ENCODE data around the gene AGAP3.

GRCh38 chr7:151148319-151149259 lies 62.3 kb downstream of the AGAP3 start:
- no peak for TF ChIP-seq CTCF (conservative IDR thresholded peaks at IDR 0.05; ENCODE audit: low read depth, low read length)
- TF ChIP-seq BHLHE40 (IDR thresholded peaks at IDR 0.05; ENCODE audit: low read depth, low read length) = no peak
- TF ChIP-seq FOS (IDR thresholded peaks at IDR 0.05; ENCODE audit: low read depth, low read length) = no peak
- TF ChIP-seq POLR2A (IDR thresholded peaks at IDR 0.05; ENCODE audit: low read depth, low read length) = no peak
- TF ChIP-seq, protein P1, sequence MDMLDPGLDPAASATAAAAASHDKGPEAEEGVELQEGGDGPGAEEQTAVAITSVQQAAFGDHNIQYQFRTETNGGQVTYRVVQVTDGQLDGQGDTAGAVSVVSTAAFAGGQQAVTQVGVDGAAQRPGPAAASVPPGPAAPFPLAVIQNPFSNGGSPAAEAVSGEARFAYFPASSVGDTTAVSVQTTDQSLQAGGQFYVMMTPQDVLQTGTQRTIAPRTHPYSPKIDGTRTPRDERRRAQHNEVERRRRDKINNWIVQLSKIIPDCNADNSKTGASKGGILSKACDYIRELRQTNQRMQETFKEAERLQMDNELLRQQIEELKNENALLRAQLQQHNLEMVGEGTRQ (IDR thresholded peaks at IDR 0.05; ENCODE audit: low read depth, low read length) = no peak
- no peak for TF ChIP-seq SMC3 (IDR thresholded peaks at IDR 0.05; ENCODE audit: low read depth, low read length)
- no peak for TF ChIP-seq RAD21 (IDR thresholded peaks at IDR 0.05; ENCODE audit: low read length)
- TF ChIP-seq RCOR1 (IDR thresholded peaks at IDR 0.05; ENCODE audit: insufficient replicate concordance, low read length) = no peak
- TF ChIP-seq MAFK (IDR thresholded peaks at IDR 0.05; ENCODE audit: low read depth, low read length) = no peak
- TF ChIP-seq CEBPB (IDR thresholded peaks at IDR 0.05; ENCODE audit: low read depth, low read length) = no peak
- no peak for TF ChIP-seq MXI1 (IDR thresholded peaks at IDR 0.05; ENCODE audit: borderline replicate concordance, low read depth, low read length)
- TF ChIP-seq, protein P2, sequence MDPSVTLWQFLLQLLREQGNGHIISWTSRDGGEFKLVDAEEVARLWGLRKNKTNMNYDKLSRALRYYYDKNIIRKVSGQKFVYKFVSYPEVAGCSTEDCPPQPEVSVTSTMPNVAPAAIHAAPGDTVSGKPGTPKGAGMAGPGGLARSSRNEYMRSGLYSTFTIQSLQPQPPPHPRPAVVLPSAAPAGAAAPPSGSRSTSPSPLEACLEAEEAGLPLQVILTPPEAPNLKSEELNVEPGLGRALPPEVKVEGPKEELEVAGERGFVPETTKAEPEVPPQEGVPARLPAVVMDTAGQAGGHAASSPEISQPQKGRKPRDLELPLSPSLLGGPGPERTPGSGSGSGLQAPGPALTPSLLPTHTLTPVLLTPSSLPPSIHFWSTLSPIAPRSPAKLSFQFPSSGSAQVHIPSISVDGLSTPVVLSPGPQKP (IDR thresholded peaks at IDR 0.05; ENCODE audit: borderline replicate concordance, low read depth, low read length) = no peak
- TF ChIP-seq NFE2L2 (IDR thresholded peaks at IDR 0.05; ENCODE audit: low read depth, low read length) = no peak
- no peak for TF ChIP-seq RFX5 (IDR thresholded peaks at IDR 0.05; ENCODE audit: low read depth, low read length)
